ENCODE data around the gene MRTO4. TPM values are rescaled to one million over a fixed set of nuclear protein-coding genes. Genes with fewer than 3 reads are reported as not detected.

Gene MRTO4
- total RNA-seq, 1 experiment from 2014 or later = 90.1 TPM

DNA sequence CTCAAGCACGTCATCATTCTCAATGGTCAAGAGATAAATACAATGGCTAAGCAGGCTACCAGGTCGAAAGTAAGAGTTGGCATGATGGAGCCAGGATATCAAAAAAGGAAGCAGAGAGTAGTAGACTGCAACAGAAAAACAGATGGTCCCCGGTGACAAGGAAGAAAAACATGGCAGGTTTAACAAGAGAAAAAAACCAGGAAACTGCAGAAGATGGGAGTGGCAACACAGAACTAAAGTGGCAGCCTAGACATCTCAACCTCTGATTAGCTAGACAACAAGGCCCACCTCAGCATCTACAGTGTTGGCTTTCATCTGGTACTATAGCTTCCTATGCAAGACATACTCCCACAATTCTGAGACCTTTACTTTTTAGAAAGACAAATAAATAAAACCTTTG is 44.7 kb upstream of the MRTO4 start:
- peaks cover 29% of the 10 kb centered on the region for H3K4me1 ChIP-seq (ENCODE audit: control insufficient read depth, insufficient read depth, low read length)
- ATAC-seq (no peak), DNase-seq (ENCODE audit: low read depth, low spot score) (no peak)
- H3K27me3 ChIP-seq (ENCODE audit: control insufficient read depth, insufficient read depth, low read length) = no peaks in the 10 kb centered on the region
- no peak overlapping the region for H3K4me3 ChIP-seq (ENCODE audit: low read depth in 2 of 2, low read length in 2 of 2)
- H3K9me3 ChIP-seq (ENCODE audit: control insufficient read depth, insufficient read depth, low read depth, low read length) = no peaks in the 10 kb centered on the region
- no TSS peak for BruUV-seq (replicated peaks)
- CTCF ChIA-PET = no interaction called here
- TF ChIP-seq, protein P1, sequence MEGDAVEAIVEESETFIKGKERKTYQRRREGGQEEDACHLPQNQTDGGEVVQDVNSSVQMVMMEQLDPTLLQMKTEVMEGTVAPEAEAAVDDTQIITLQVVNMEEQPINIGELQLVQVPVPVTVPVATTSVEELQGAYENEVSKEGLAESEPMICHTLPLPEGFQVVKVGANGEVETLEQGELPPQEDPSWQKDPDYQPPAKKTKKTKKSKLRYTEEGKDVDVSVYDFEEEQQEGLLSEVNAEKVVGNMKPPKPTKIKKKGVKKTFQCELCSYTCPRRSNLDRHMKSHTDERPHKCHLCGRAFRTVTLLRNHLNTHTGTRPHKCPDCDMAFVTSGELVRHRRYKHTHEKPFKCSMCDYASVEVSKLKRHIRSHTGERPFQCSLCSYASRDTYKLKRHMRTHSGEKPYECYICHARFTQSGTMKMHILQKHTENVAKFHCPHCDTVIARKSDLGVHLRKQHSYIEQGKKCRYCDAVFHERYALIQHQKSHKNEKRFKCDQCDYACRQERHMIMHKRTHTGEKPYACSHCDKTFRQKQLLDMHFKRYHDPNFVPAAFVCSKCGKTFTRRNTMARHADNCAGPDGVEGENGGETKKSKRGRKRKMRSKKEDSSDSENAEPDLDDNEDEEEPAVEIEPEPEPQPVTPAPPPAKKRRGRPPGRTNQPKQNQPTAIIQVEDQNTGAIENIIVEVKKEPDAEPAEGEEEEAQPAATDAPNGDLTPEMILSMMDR (IDR thresholded peaks at IDR 0.05) = no peak
- POLR2A ChIA-PET = no interaction called here
- no peak overlapping the region for H3K27ac ChIP-seq (ENCODE audit: low read length)
- peaks cover 3% of the 10 kb centered on the region; the same call in 1 of the 2 replicates for H3K36me3 ChIP-seq (ENCODE audit: control insufficient read depth, insufficient read depth, low read length)
- in situ Hi-C loops (cut with HindIII; ENCODE audit: low pct_unique_long_range_greater_than_20kb, low sequenced_read_pairs) (no loop called here), intact Hi-C loops (cut with micrococcal nuclease; ENCODE audit: unreplicated experiment) (no loop called here)

- ATAC-seq (no peak), DNase-seq (ENCODE audit: low read depth, low spot score) (no peak)
- peaks cover 15% of the 10 kb centered on the region for H3K36me3 ChIP-seq (ENCODE audit: control insufficient read depth, insufficient read depth, low read length)
- peak overlapping the region; percentile 81 to 90 for H3K4me3 ChIP-seq (ENCODE audit: low read depth in 2 of 2, low read length in 2 of 2)
- H3K27me3 ChIP-seq (ENCODE audit: control insufficient read depth, insufficient read depth, low read length) = no peaks in the 10 kb centered on the region
- ChIA-PET POLR2A (interaction anchor here (0.6 to 0.7 kb wide), 2 partner anchors 9 to 28 kb away, joined by 4 to 7 read pairs; no protein-coding TSS in a partner anchor), CTCF (no interaction called here)
- peaks cover 33% of the 10 kb centered on the region for H3K4me1 ChIP-seq (ENCODE audit: control insufficient read depth, insufficient read depth, low read length)
- H3K9me3 ChIP-seq (ENCODE audit: control insufficient read depth, insufficient read depth, low read depth, low read length) = no peaks in the 10 kb centered on the region
- intact Hi-C loops (cut with micrococcal nuclease; ENCODE audit: unreplicated experiment) = no loop called here
- in situ Hi-C loops (cut with HindIII; ENCODE audit: low pct_unique_long_range_greater_than_20kb, low sequenced_read_pairs) = no loop called here
- TSS peak; percentile 72 for BruUV-seq (replicated peaks)
- peak overlapping the region; percentile 98 for H3K27ac ChIP-seq (ENCODE audit: low read length)
- TF ChIP-seq SIN3A (IDR thresholded peaks at IDR 0.05; ENCODE audit: borderline replicate concordance, insufficient read depth, low read depth, low read length) (no peak), POLR2AphosphoS5 (IDR thresholded peaks at IDR 0.05; ENCODE audit: low read depth, low read length) (no peak), TCF7L2 (IDR thresholded peaks at IDR 0.05; ENCODE audit: low read depth, low read length) (no peak), REST (IDR thresholded peaks at IDR 0.05; ENCODE audit: insufficient read depth in 1 of 2, low read depth in 2 of 2, low read length in 1 of 2) (no peak)
- TF ChIP-seq, protein P1 (IDR thresholded peaks at IDR 0.05) = no peak
These were observed 42.7 kb upstream of the MRTO4 start for GRCh38 chr1:19208710-19209438.
